ENCODE data around the gene FAM216A. TPM values are rescaled to one million over a fixed set of nuclear protein-coding genes. Genes with fewer than 3 reads are reported as not detected.
"Not testable (repeated sequence)": the region's sequence is repeated elsewhere in the genome, so short reads cannot be mapped to it uniquely, and the experiment has no call there.

Gene FAM216A, protein sequence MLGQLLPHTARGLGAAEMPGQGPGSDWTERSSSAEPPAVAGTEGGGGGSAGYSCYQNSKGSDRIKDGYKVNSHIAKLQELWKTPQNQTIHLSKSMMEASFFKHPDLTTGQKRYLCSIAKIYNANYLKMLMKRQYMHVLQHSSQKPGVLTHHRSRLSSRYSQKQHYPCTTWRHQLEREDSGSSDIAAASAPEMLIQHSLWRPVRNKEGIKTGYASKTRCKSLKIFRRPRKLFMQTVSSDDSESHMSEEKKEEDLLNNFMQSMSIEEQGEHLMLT
- total RNA-seq: 11.0 TPM

DNA sequence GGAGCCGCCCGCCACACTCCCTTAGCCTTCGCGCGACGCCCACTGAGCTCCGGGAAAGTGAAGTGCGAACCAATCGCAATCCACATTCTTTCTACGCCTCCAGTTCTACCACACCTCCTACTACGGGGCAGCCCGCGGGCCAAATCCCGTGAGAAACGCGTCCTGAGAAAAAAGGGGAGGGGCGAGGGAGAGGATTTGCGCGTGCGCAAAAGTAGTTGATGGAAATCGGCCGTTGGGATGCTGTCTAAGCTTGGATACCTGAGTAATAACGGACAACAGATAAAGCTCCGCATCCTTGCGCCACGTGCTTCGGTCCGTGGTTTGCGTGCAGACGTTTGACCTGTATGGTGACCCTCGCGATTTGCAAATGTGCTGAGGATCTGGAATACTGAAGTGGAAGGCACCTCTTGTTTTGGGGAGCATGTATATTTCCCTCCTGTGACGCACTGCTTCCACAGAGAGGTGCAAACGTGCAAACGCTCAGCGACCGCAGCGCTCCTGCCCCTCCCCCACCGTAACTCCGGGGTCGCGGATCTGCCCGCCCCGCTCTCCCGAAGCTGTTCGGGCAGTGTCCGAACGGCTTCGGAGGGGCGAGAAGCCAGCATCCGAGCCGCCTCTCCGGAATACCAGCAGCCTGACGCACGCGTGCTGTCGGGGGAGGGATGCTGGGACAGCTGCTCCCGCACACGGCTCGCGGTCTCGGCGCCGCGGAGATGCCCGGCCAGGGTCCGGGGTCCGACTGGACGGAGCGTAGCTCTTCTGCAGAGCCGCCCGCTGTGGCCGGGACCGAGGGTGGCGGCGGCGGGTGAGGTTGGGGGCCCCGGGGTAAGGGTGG, at the start of gene FAM216A, which contains the start of gene GPN3:
Gene FAM216A (plus strand): TSS at position 632 of the 835 bp plus-strand sequence. CDS start 31 bp downstream, at position 663.
Gene GPN3 (minus strand): TSS at position 44 of the 835 bp plus-strand sequence. CDS start 54 bp downstream, outside the sequence.
- intact Hi-C loops (cut with DNase I): no loop called here
- peak within 1 kb of the TSS; percentile 72 to 90 for H3K4me3 ChIP-seq
- peak in 1 of 2 donors; percentile 63 for TF ChIP-seq POLR2A (IDR thresholded peaks at IDR 0.05)
- TF ChIP-seq, protein P1, sequence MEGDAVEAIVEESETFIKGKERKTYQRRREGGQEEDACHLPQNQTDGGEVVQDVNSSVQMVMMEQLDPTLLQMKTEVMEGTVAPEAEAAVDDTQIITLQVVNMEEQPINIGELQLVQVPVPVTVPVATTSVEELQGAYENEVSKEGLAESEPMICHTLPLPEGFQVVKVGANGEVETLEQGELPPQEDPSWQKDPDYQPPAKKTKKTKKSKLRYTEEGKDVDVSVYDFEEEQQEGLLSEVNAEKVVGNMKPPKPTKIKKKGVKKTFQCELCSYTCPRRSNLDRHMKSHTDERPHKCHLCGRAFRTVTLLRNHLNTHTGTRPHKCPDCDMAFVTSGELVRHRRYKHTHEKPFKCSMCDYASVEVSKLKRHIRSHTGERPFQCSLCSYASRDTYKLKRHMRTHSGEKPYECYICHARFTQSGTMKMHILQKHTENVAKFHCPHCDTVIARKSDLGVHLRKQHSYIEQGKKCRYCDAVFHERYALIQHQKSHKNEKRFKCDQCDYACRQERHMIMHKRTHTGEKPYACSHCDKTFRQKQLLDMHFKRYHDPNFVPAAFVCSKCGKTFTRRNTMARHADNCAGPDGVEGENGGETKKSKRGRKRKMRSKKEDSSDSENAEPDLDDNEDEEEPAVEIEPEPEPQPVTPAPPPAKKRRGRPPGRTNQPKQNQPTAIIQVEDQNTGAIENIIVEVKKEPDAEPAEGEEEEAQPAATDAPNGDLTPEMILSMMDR (IDR thresholded peaks at IDR 0.05): no peak
- TF ChIP-seq POLR2AphosphoS5 (IDR thresholded peaks at IDR 0.05; ENCODE audit: insufficient read depth in 1 of 2, low read depth in 1 of 2): peak; percentile 91 to 100
- no peaks in the 10 kb centered on the region for H3K27me3 ChIP-seq
- peaks cover 30% of the 10 kb centered on the region for H3K4me1 ChIP-seq
- peaks cover 0 to 13% of the 10 kb centered on the region in 2 donors for H3K36me3 ChIP-seq
- H3K9me3 ChIP-seq: no peaks in the 10 kb centered on the region
- peak within 1 kb of the TSS; percentile 96 for H3K27ac ChIP-seq
- DNase-seq (ENCODE audit: extremely low spot score in 2 of 2): peak; percentile 97 to 98

DNA sequence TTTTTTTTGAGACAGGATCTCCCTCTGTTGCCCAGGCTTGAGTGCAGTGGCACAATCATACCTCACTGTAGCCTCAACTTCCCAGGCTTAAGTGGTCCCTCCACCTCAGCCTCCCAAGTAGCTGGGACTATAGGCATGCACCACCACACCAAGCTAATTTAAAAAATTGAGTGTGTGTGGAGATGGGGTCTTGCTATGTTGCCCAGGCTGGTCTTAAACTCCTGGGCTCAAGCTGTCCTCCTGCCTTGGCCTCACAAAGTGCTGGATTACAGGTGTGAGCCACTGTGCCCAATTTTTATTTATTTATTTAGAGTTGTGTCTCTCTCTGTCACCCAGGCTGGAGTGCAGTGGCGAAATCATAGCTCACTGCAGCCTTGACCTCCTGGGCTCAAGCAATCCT, 48.0 kb upstream of the FAM216A start:
- H3K4me3 ChIP-seq; H3K27ac ChIP-seq; intact Hi-C loops (cut with DNase I); H3K27me3 ChIP-seq; DNase-seq (ENCODE audit: extremely low spot score in 2 of 2); H3K36me3 ChIP-seq; H3K9me3 ChIP-seq; H3K4me1 ChIP-seq: not testable (repeated sequence)

DNA sequence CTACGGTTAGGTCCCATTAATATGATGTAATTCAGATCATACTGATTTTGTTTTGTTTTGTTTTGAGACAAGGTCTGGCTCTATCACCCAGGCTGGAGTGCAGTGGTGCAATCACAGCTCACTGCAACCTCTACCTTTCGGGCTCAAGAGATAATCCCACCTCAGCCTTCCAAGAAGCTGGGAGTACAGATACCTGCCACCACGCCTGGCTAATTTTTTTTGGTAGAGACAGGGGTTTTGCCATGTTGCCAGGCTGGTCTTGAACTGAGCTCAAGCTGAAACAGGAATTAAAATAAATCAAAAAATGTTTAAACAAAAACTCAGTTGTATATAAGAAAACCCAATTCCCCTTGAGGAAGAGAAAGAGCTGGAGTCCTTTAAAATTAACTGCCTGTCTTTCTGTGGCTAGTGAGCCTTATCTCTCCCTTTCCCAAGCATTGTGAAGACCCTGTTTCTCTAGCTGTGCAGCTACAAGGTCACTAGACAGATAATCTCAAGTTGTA, 47.4 kb upstream of the FAM216A start:
- TF ChIP-seq POLR2A (IDR thresholded peaks at IDR 0.05) (no peak), POLR2AphosphoS5 (IDR thresholded peaks at IDR 0.05; ENCODE audit: insufficient read depth in 1 of 2, low read depth in 1 of 2) (no peak)
- TF ChIP-seq, protein P1 (IDR thresholded peaks at IDR 0.05): no peak
- no peak overlapping the region for H3K4me3 ChIP-seq
- intact Hi-C loops (cut with DNase I): no loop called here

DNA sequence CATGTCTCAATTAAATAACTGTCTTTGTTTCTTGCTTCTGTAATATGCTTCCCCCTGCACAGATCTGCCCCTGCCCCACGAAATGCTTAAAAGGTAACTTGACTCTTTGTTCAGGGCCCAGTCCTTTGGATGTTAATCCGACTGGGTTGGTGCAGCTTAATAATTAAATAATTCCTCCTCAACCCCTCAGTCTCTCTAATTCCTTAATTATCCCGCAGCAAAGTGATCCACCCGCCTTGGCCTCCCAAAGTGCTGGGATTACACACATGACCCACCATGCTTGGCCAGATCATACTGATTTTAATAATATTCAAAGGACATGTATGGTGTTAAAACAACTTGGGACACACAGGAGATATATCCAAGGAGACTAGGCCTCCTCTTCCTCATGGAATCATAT, 46.9 kb upstream of the FAM216A start:
- Histone ChIP-seq H3K27me3 (no peaks in the 10 kb centered on the region), H3K4me3 (no peak overlapping the region), H3K36me3 (no peaks in the 10 kb centered on the region), H3K9me3 (no peaks in the 10 kb centered on the region), H3K4me1 (peaks cover 10% of the 10 kb centered on the region), H3K27ac (peak overlapping the region; percentile 48)
- no peak for DNase-seq (ENCODE audit: extremely low spot score in 2 of 2)
- intact Hi-C loops (cut with DNase I): no loop called here
- TF ChIP-seq, protein P1 (IDR thresholded peaks at IDR 0.05): no peak
- TF ChIP-seq POLR2AphosphoS5 (IDR thresholded peaks at IDR 0.05; ENCODE audit: insufficient read depth in 1 of 2, low read depth in 1 of 2) (no peak), POLR2A (IDR thresholded peaks at IDR 0.05) (no peak)

More for the DNA sequence above, 47.4 kb upstream of the FAM216A start:
- Histone ChIP-seq H3K36me3 (no peaks in the 10 kb centered on the region), H3K9me3 (no peaks in the 10 kb centered on the region), H3K27ac (no peak overlapping the region), H3K27me3 (no peaks in the 10 kb centered on the region), H3K4me1 (peaks cover 10% of the 10 kb centered on the region)
- no peak for DNase-seq (ENCODE audit: extremely low spot score in 2 of 2)

DNA sequence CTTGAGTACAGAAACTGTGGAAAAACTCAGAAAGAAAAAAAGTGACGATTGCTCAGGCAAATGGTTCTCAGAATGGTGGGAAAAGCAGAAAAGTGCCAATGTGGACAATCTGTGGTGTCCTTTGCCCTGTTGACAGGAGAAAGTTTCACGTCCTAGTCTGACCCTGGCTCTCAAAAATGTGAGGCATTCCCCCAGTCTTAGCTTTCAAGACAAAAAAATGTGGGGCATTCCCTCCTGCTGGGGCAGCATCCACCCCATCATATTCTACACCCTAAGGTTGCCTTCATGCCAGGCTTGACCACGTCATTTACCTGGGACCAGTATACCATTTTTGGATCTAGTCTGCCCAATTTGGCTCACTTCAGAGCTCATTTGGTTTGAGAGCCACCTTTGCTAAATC, 44.4 kb upstream of the FAM216A start:
- Histone ChIP-seq H3K9me3 (no peaks in the 10 kb centered on the region), H3K27ac (no peak overlapping the region), H3K4me1 (peaks cover 10% of the 10 kb centered on the region), H3K36me3 (no peaks in the 10 kb centered on the region), H3K27me3 (no peaks in the 10 kb centered on the region), H3K4me3 (no peak overlapping the region)
- intact Hi-C loops (cut with DNase I): no loop called here
- TF ChIP-seq POLR2AphosphoS5 (IDR thresholded peaks at IDR 0.05; ENCODE audit: insufficient read depth in 1 of 2, low read depth in 1 of 2): no peak
- TF ChIP-seq, protein P1 (IDR thresholded peaks at IDR 0.05): no peak
- TF ChIP-seq POLR2A (IDR thresholded peaks at IDR 0.05): no peak
- DNase-seq (ENCODE audit: extremely low spot score in 2 of 2): no peak

Data from vagina (tissue), 2 donors.